Smooth muscle cell (in vitro differentiated cells): ENCODE measurements around the gene SHISA3. TPM values are rescaled to one million over a fixed set of nuclear protein-coding genes. Genes with fewer than 3 reads are reported as not detected.

Source experiments
- DNase-seq: peaks from one replicate; lab custom pipeline; 2025; ENCODE audit not compliant: unreplicated experiment; lab: John Stamatoyannopoulos, UW
- H2AFZ ChIP-seq: fragments of 200-600 bp; sonication (generic); 2 replicates; pipeline ENCODE4 v1.6.0; 2016; ENCODE audit warnings: antibody characterized with exemption, low read depth, mild to moderate bottlenecking
- H3F3A ChIP-seq: fragments of 200-600 bp; sonication (generic); 2 replicates; pipeline ENCODE4 v1.6.0; 2017; ENCODE audit warnings: antibody characterized with exemption, low read depth
- H3K27ac ChIP-seq: fragments of 200-600 bp; sonication (generic); 2 replicates; pipeline ENCODE4 v1.5.1; 2016; ENCODE audit warnings: low read depth, mild to moderate bottlenecking
- H3K27me3 ChIP-seq: fragments of 200-600 bp; sonication (generic); 2 replicates; pipeline ENCODE4 v1.6.1; 2016; ENCODE audit warnings: low read depth, mild to moderate bottlenecking
- H3K36me3 ChIP-seq: fragments of 200-600 bp; sonication (generic); 2 replicates; pipeline ENCODE4 v1.5.1; 2016; ENCODE audit warnings: low read depth
- H3K4me1 ChIP-seq: fragments of 200-600 bp; sonication (generic); 2 replicates; pipeline ENCODE4 v1.5.1; 2016; ENCODE audit warnings: low read depth
- H3K4me2 ChIP-seq: fragments of 200-600 bp; sonication (generic); 2 replicates; pipeline ENCODE4 v1.6.0; 2016; ENCODE audit warnings: mild to moderate bottlenecking
- H3K4me3 ChIP-seq: fragments of 200-600 bp; sonication (generic); 2 replicates; pipeline ENCODE4 v1.5.1; 2016; ENCODE audit warnings: mild to moderate bottlenecking
- H3K79me2 ChIP-seq: fragments of 200-600 bp; sonication (generic); 2 replicates; pipeline ENCODE4 v1.6.0; 2016; ENCODE audit warnings: low read depth, mild to moderate bottlenecking
- H3K9ac ChIP-seq: fragments of 200-600 bp; sonication (generic); 2 replicates; pipeline ENCODE4 v1.6.0; 2016; ENCODE audit warnings: low read depth
- H3K9me3 ChIP-seq: fragments of 200-600 bp; sonication (generic); replicated peaks from 2 replicates; pipeline ENCODE4 v1.5.1; 2016; ENCODE audit warnings: low read depth
- H4K20me1 ChIP-seq: fragments of 200-600 bp; sonication (generic); 2 replicates; pipeline ENCODE4 v1.6.0; 2016; ENCODE audit warnings: low read depth
- CTCF ChIP-seq: fragments of 200-600 bp; sonication (generic); IDR thresholded peaks from 2 replicates; pipeline ENCODE4 v1.5.1; 2017; ENCODE audit warnings: borderline replicate concordance, mild to moderate bottlenecking, antibody characterized with exemption; ENCODE audit not compliant: insufficient read depth, poor library complexity, severe bottlenecking
- WGBS: methylation state at CpG from one replicate; pipeline ENCODE4 v1.1.7; 2016; ENCODE audit warnings: low lambda C conversion rate; 5-methylcytosine and 5-hydroxymethylcytosine counted together
- polyA plus RNA-seq: library from polyadenylated mRNA; unstranded; fragments of >200 nt; fragmentation: Nextera tagmentation; extraction: Ambion mirVana; gene quantifications from 2 replicates; pipeline ENCODE4 v1.2.1, GENCODE V29; 2016
- total RNA-seq: library from RNA; depleted of rRNA; stranded (reverse); fragments of >200 nt; gene quantifications from 2 replicates; pipeline ENCODE4 v1.2.3, GENCODE V29; 2014

The SHISA3 gene
- total and polyA plus RNA-seq, 2 experiments from 2014 or later = not detected

GRCh38 chr4:42415281-42415680, 18.0 kb downstream of the SHISA3 start:
- no peaks in the 10 kb centered on the region for H3K4me1 ChIP-seq
- DNase-seq = no peak
- H3K4me2 ChIP-seq = no peak overlapping the region
- no peaks in the 10 kb centered on the region for H3F3A ChIP-seq
- H3K36me3 ChIP-seq = no peaks in the 10 kb centered on the region
- H3K27me3 ChIP-seq = no peaks in the 10 kb centered on the region
- TF ChIP-seq CTCF = no peak
- H3K4me3 ChIP-seq = no peak overlapping the region
- H2AFZ ChIP-seq = no peak overlapping the region
- H3K27ac ChIP-seq = no peak overlapping the region
- no peaks in the 10 kb centered on the region for H3K9me3 ChIP-seq
- no peaks in the 10 kb centered on the region for H4K20me1 ChIP-seq
- H3K79me2 ChIP-seq = no peaks in the 10 kb centered on the region
- 35% methylated on average over 1 of the region's 1 CpG for WGBS
- H3K9ac ChIP-seq = no peak overlapping the region

GRCh38 chr4:42416017-42416416, 18.7 kb downstream of the SHISA3 start:
- Histone ChIP-seq H3K4me3 (no peak overlapping the region), H3F3A (no peaks in the 10 kb centered on the region), H3K36me3 (no peaks in the 10 kb centered on the region), H3K9me3 (no peaks in the 10 kb centered on the region), H3K4me1 (no peaks in the 10 kb centered on the region), H3K79me2 (no peaks in the 10 kb centered on the region), H3K4me2 (no peak overlapping the region), H2AFZ (no peak overlapping the region), H4K20me1 (no peaks in the 10 kb centered on the region), H3K27ac (no peak overlapping the region), H3K9ac (no peak overlapping the region), H3K27me3 (no peaks in the 10 kb centered on the region)
- DNase-seq = no peak
- no peak for TF ChIP-seq CTCF
- WGBS = 54% methylated on average over 3 of the region's 3 CpGs

GRCh38 chr4:42417550-42417949, 20.3 kb downstream of the SHISA3 start:
- H3K9me3 ChIP-seq = no peaks in the 10 kb centered on the region
- no peak for TF ChIP-seq CTCF
- H3K36me3 ChIP-seq = no peaks in the 10 kb centered on the region
- no peak overlapping the region for H3K9ac ChIP-seq
- no peaks in the 10 kb centered on the region for H4K20me1 ChIP-seq
- H3K4me2 ChIP-seq = no peak overlapping the region
- no peaks in the 10 kb centered on the region for H3K27me3 ChIP-seq
- 78% methylated on average over 3 of the region's 3 CpGs for WGBS
- DNase-seq = no peak
- no peaks in the 10 kb centered on the region for H3F3A ChIP-seq
- no peaks in the 10 kb centered on the region for H3K79me2 ChIP-seq
- no peak overlapping the region for H3K27ac ChIP-seq
- H3K4me3 ChIP-seq = no peak overlapping the region
- H2AFZ ChIP-seq = no peak overlapping the region
- H3K4me1 ChIP-seq = no peaks in the 10 kb centered on the region

- Histone ChIP-seq H3K4me2 (no peak overlapping the region), H3K27me3 (no peaks in the 10 kb centered on the region), H4K20me1 (no peaks in the 10 kb centered on the region), H3K4me3 (no peak overlapping the region), H3K79me2 (no peaks in the 10 kb centered on the region), H3K4me1 (no peaks in the 10 kb centered on the region), H3K27ac (no peak overlapping the region), H2AFZ (no peak overlapping the region), H3K9ac (no peak overlapping the region), H3F3A (no peaks in the 10 kb centered on the region), H3K36me3 (no peaks in the 10 kb centered on the region), H3K9me3 (no peaks in the 10 kb centered on the region)
- WGBS = 78% methylated on average over 5 of the region's 5 CpGs
- DNase-seq = no peak
- no peak for TF ChIP-seq CTCF
Measured at GRCh38 chr4:42420140-42420539, 22.9 kb downstream of the SHISA3 start.
